Mucosa of descending colon (tissue), 3 donors: ENCODE data around the gene TTLL7. TPM values are rescaled to one million over a fixed set of nuclear protein-coding genes. Genes with fewer than 3 reads are reported as not detected.
A peak's percentile ranks its signal among the peaks of the same experiment; 100 is the strongest.

Experiments used
- ATAC-seq: fragments of 200-7000 bp; cut with Tn5 transposase; one replicate; pipeline ENCODE4 v1.9.1; 2020; ENCODE audit warnings: mild to moderate bottlenecking, moderate library complexity
- DNase-seq, 3 donors: peaks; one replicate each; pipeline ENCODE4 v3.0.0-alpha.2; 2020
- H3K36me3 ChIP-seq: fragments of 200-600 bp; one replicate; pipeline ENCODE4 v1.8.0; 2021; ENCODE audit warnings: low read depth, mild to moderate bottlenecking
- H3K4me1 ChIP-seq: fragments of 200-600 bp; one replicate; pipeline ENCODE4 v1.8.0; 2021; ENCODE audit warnings: low read depth, mild to moderate bottlenecking
- H3K4me3 ChIP-seq: fragments of 200-600 bp; one replicate; pipeline ENCODE4 v1.8.0; 2021; ENCODE audit warnings: mild to moderate bottlenecking
- H3K9me3 ChIP-seq: fragments of 200-600 bp; one replicate; pipeline ENCODE4 v1.8.0; 2021; ENCODE audit warnings: mild to moderate bottlenecking
- CTCF ChIP-seq: fragments of 200-600 bp; IDR thresholded peaks from one replicate; pipeline ENCODE4 v1.8.0; 2022; ENCODE audit warnings: antibody characterized with exemption, mild to moderate bottlenecking
- intact Hi-C, 2 donors: fragments of 100-400 bp; cut with DNase I in 1 of 2; cut with micrococcal nuclease in 1 of 2; formaldehyde crosslinking; loops; one replicate each; pipeline versions ENCODE4 v1.11.0 to v1.11.1; 2022; cut with DNase I, micrococcal nuclease
- total RNA-seq, 3 donors: library from RNA; stranded (reverse); fragmentation: NEBNext Ultra II Directional in 2 of 3; extraction: Animal tissue kit (Norgen Biotek cat#: 25700) in 2 of 3; gene quantifications; one replicate each; pipeline versions ENCODE4 v1.2.1 to v1.2.4, GENCODE V29; 2021 to 2023
- donor health status: DM: no; HTN: no; CAD: no; lungs with moderate emphysema.
- donor health status: DM: no; HTN: no; CAD: no.
- donor health status: DM: no; HTN: yes; CAD: no.

Gene TTLL7
- total RNA-seq, 3 donors from 2014 or later, result 3.3 to 21.0 (median 3.8) TPM

- Histone ChIP-seq H3K9me3 (no peaks in the 10 kb centered on the region), H3K4me1 (no peaks in the 10 kb centered on the region), H3K4me3 (no peak overlapping the region), H3K36me3 (no peaks in the 10 kb centered on the region)
- intact Hi-C loops, result no loop called here
- peak; percentile 90 for ATAC-seq
- peak in 1 of 3 donors; percentile 13 for DNase-seq
- TF ChIP-seq CTCF, result no peak
These were observed 148.1 kb downstream of the TTLL7 start for GRCh38 chr1:83850834-83851233.

DNA sequence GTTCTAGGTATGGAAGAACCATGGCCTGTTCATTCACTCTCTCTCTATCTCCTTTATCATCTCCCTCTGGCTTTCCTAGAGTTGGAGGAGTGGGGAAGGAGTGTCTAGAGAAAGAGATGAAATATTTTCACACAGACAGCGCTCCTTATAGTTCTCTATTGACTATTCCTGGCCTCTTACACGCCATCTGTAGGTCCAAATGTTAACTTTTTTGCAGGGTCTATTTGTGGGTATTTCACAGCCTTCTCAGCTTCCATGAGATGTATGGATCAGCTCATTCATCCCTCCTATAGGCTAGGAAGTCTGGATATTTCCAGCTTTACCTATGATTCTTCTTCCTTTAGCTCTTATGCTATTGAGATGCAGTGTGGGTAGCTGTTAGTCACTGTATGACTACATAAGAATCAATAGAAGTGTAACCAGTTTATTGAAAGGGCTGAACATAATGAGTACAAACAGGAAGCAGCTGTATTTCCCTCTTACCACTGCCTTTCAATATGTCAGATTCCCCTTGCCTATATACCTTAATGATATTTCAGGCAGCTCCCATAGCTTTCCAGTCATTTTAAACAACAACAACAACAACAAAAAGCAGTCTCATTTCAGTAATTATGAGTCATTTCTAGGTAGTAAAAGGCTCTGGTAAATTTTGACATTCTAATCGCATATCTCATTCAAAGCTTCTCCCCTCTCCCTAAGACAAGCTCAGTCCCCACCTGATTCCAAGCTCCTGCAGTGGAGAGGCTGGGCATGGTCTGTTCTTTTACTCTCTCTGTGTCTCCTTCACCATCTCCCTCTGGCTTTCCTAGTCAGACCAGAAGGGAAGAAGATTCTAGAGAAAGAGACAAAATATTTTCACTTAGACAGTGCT lies 149.5 kb downstream of the TTLL7 start:
- H3K9me3 ChIP-seq, result no peaks in the 10 kb centered on the region
- H3K4me1 ChIP-seq, result no peaks in the 10 kb centered on the region
- DNase-seq, result no peak
- no peak overlapping the region for H3K4me3 ChIP-seq
- no peak for TF ChIP-seq CTCF
- ATAC-seq, result peak; percentile 26
- no peaks in the 10 kb centered on the region for H3K36me3 ChIP-seq
- intact Hi-C loops, result no loop called here

- no peak for TF ChIP-seq CTCF
- no peaks in the 10 kb centered on the region for H3K36me3 ChIP-seq
- no peak overlapping the region for H3K4me3 ChIP-seq
- H3K4me1 ChIP-seq, result no peaks in the 10 kb centered on the region
- DNase-seq, result no peak
- H3K9me3 ChIP-seq, result no peaks in the 10 kb centered on the region
- intact Hi-C loops, result no loop called here
- ATAC-seq, result no peak
These were observed 152.8 kb downstream of the TTLL7 start for GRCh38 chr1:83846138-83846537.

DNA sequence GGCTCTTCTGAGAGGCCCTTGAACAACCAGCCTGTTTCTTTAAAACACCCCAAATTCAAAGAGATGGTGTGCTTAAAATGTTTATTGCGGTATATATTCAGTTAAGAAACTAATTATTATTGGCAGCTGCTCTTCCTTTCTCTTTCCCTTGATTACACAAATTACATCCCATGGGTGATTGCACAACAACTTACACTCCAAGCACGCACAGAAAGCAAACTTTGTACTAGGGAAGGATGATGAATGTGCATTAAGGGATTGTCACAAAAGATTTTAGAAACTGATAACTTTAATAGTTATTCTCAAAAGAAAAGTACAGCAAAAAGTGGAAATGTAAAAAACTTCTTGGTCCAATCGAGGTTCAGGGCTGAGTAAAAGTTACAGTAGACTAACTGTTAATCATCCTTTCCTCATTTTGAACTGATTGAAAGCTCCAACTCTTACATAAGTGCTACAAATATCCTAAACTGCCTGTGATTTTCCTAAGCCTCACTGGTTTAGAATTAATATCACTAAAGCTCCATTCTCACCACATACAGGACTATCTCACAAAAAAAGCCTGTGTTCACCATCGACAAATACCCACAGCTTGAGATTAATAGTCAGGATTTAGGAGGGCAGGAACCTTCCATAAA lies 153.4 kb downstream of the TTLL7 start:
- no peak for TF ChIP-seq CTCF
- no peak for DNase-seq
- no peaks in the 10 kb centered on the region for H3K9me3 ChIP-seq
- intact Hi-C loops, result no loop called here
- H3K4me1 ChIP-seq, result no peaks in the 10 kb centered on the region
- ATAC-seq, result no peak
- no peak overlapping the region for H3K4me3 ChIP-seq
- no peaks in the 10 kb centered on the region for H3K36me3 ChIP-seq

DNA sequence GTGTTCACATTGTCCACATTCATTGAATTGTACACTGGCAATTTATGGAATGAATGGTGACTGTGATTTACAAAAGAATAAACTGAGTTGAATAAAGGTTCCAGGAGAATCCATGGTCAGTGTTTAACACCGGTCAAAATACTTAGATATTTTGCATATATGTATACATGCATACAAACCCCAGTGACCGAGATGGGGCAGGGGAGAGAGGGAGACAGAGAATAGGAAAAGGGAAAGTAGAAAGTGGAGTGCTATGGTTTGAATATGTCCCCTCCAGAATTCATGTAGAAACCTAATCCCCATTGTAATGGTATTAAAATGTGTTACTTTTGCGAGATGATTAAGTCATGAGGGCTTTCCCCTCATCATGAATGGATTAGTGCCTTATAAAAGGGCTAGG lies 154.4 kb downstream of the TTLL7 start:
- Histone ChIP-seq H3K4me3 (no peak overlapping the region), H3K36me3 (no peaks in the 10 kb centered on the region), H3K9me3 (no peaks in the 10 kb centered on the region), H3K4me1 (no peaks in the 10 kb centered on the region)
- no peak for TF ChIP-seq CTCF
- ATAC-seq (no peak), DNase-seq (no peak)
- intact Hi-C loops, result no loop called here
